Measurements from ENCODE around the gene CCDC89. TPM values are rescaled to one million over a fixed set of nuclear protein-coding genes. Genes with fewer than 3 reads are reported as not detected.

The CCDC89 gene
- total and polyA plus RNA-seq, 2 of the 4 experiments (the other 2 are of a cell fraction): 4.0 to 7.9 TPM

- H4K91ac ChIP-seq (ENCODE audit: insufficient read depth, low read depth, low read length): no peak overlapping the region
- no peak for TF ChIP-seq CEBPB (IDR thresholded peaks at IDR 0.05; ENCODE audit: low read depth, low read length)
- TF ChIP-seq USF2 (IDR thresholded peaks at IDR 0.05; ENCODE audit: low read depth, low read length): no peak
- TF ChIP-seq NFE2L2 (IDR thresholded peaks at IDR 0.05; ENCODE audit: low read depth, low read length): no peak
- TF ChIP-seq RCOR1 (IDR thresholded peaks at IDR 0.05; ENCODE audit: insufficient replicate concordance, low read length): no peak
- no peak for TF ChIP-seq SMC3 (IDR thresholded peaks at IDR 0.05; ENCODE audit: low read depth, low read length)
- TF ChIP-seq POLR2A (IDR thresholded peaks at IDR 0.05; ENCODE audit: low read depth, low read length): no peak
- no peak for TF ChIP-seq FOS (IDR thresholded peaks at IDR 0.05; ENCODE audit: low read depth, low read length)
- no peak for TF ChIP-seq ELK1 (IDR thresholded peaks at IDR 0.05; ENCODE audit: borderline replicate concordance, low read depth, low read length)
- TF ChIP-seq, protein P1, sequence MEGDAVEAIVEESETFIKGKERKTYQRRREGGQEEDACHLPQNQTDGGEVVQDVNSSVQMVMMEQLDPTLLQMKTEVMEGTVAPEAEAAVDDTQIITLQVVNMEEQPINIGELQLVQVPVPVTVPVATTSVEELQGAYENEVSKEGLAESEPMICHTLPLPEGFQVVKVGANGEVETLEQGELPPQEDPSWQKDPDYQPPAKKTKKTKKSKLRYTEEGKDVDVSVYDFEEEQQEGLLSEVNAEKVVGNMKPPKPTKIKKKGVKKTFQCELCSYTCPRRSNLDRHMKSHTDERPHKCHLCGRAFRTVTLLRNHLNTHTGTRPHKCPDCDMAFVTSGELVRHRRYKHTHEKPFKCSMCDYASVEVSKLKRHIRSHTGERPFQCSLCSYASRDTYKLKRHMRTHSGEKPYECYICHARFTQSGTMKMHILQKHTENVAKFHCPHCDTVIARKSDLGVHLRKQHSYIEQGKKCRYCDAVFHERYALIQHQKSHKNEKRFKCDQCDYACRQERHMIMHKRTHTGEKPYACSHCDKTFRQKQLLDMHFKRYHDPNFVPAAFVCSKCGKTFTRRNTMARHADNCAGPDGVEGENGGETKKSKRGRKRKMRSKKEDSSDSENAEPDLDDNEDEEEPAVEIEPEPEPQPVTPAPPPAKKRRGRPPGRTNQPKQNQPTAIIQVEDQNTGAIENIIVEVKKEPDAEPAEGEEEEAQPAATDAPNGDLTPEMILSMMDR (conservative IDR thresholded peaks at IDR 0.05; ENCODE audit: low read depth, low read length): no peak
- TF ChIP-seq MAZ (IDR thresholded peaks at IDR 0.05; ENCODE audit: borderline replicate concordance, low read depth, low read length): no peak
- no peak for TF ChIP-seq MAFK (IDR thresholded peaks at IDR 0.05; ENCODE audit: low read depth, low read length)
- TF ChIP-seq RAD21 (IDR thresholded peaks at IDR 0.05; ENCODE audit: low read length): no peak
- H2AFZ ChIP-seq (replicated peaks; ENCODE audit: low read length, poor library complexity): no peak overlapping the region
- no peak overlapping the region for H4K5ac ChIP-seq (ENCODE audit: low read depth, low read length)
- ATAC-seq (ENCODE audit: low read depth): no peak
- no peak for DNase-seq
- no peak overlapping the region for H3K4me3 ChIP-seq (ENCODE audit: insufficient read depth, low read depth, low read length)
- no peak overlapping the region for H3K4ac ChIP-seq (ENCODE audit: low read depth, low read length)
- no peak overlapping the region for H3K56ac ChIP-seq (ENCODE audit: extremely low read depth, insufficient read depth, low read length)
- POLR2A ChIA-PET (ENCODE audit: unreplicated experiment): no interaction called here
- no peak overlapping the region for H2BK15ac ChIP-seq (ENCODE audit: low read depth, low read length)
- H2AK5ac ChIP-seq (ENCODE audit: low read depth, low read length): no peak overlapping the region
- no peaks in the 10 kb centered on the region for H3K36me3 ChIP-seq (ENCODE audit: control insufficient read depth, insufficient read depth, low read length)
- peaks cover 13% of the 10 kb centered on the region for H4K20me1 ChIP-seq (ENCODE audit: insufficient read depth, low read length)
- CTCF ChIA-PET: interaction anchor here (0.6 to 1.0 kb wide), 2 partner anchors 18 to 820 kb away, joined by 3 read pairs; partner anchors contain the start of gene CCDC89
- H3K4me1 ChIP-seq (ENCODE audit: control insufficient read depth, insufficient read depth, low read length): no peaks in the 10 kb centered on the region
- no peaks in the 10 kb centered on the region for H3K27me3 ChIP-seq (ENCODE audit: control insufficient read depth, insufficient read depth, low read length)
- H2BK20ac ChIP-seq (ENCODE audit: low read depth, low read length): no peak overlapping the region
- no peak overlapping the region for H3K14ac ChIP-seq (replicated peaks; ENCODE audit: low read depth, low read length)
- no peak overlapping the region for H3K27ac ChIP-seq (ENCODE audit: insufficient read depth, low read length)
- no peak overlapping the region for H4K8ac ChIP-seq (ENCODE audit: low read depth in 2 of 2, low read length in 2 of 2)
- no peaks in the 10 kb centered on the region for H3K9me1 ChIP-seq (ENCODE audit: insufficient read depth, low read length)
- peaks cover 0 to 9% of the 10 kb centered on the region in 2 experiments; a peak in 1 of 4 replicates for H3K79me1 ChIP-seq (ENCODE audit: low read depth in 1 of 2, low read length in 2 of 2)
- no peak overlapping the region for H2BK120ac ChIP-seq (ENCODE audit: low read depth, low read length)
- H3K9me3 ChIP-seq (ENCODE audit: control insufficient read depth, insufficient read depth, low read length): no peaks in the 10 kb centered on the region
- no peak overlapping the region for H3K9ac ChIP-seq (ENCODE audit: low read depth, low read length)
- H2BK5ac ChIP-seq (ENCODE audit: low read depth, low read length, poor library complexity, severe bottlenecking): no peak overlapping the region
- dilution Hi-C loops (cut with HindIII; ENCODE audit: low sequenced_read_pairs, unreplicated experiment) (no loop called here), intact Hi-C loops (cut with micrococcal nuclease) (no loop called here), in situ Hi-C loops (cut with MboI; ENCODE audit: low sequenced_read_pairs) (no loop called here)
- BruUV-seq (replicated peaks): no TSS peak
- H2AK9ac ChIP-seq (replicated peaks; ENCODE audit: low read depth, low read length, poor library complexity): no peak overlapping the region
- no CpG with 5 or more reads among the region's 1 CpG for WGBS, 2 experiments (ENCODE audit: extremely low coverage in 2 of 2, insufficient read length in 1 of 2)
- no peak overlapping the region for H3K23ac ChIP-seq (ENCODE audit: low read depth, low read length)
- H3K4me2 ChIP-seq (ENCODE audit: low read depth, low read length): no peak overlapping the region
- H3K18ac ChIP-seq (ENCODE audit: low read depth, low read length): no peak overlapping the region
These were observed 17.8 kb downstream of the CCDC89 start for GRCh38 chr11:85668157-85668556.

Measured in IMR-90 (cell line).